Astrocyte (in vitro differentiated cells and primary cell): ENCODE measurements around the gene TRAP1. TPM values are rescaled to one million over a fixed set of nuclear protein-coding genes. Genes with fewer than 3 reads are reported as not detected.

Experiments used
- DNase-seq: peaks from one replicate; pipeline ENCODE4 v3.0.0-alpha.2; 2010; ENCODE audit warnings: low read depth
- FAIRE-seq: peaks from 2 replicates; lab custom pipeline; 2011; peaks lifted over from hg19 to GRCh38; lab: Jason Lieb, UNC
- H2AFZ ChIP-seq: 2 replicates; pipeline ENCODE4 v1.6.0; 2012; ENCODE audit warnings: low read depth, low read length, inconsistent platforms
- H3K27ac ChIP-seq: 2 replicates; pipeline ENCODE4 v1.5.1; 2011; ENCODE audit warnings: low read depth, low read length, inconsistent platforms
- H3K27me3 ChIP-seq: 2 replicates; pipeline ENCODE4 v1.6.0; 2011; ENCODE audit warnings: low read length, inconsistent platforms; ENCODE audit not compliant: insufficient read depth
- H3K36me3 ChIP-seq: 2 replicates; pipeline ENCODE4 v1.5.1; 2011; ENCODE audit warnings: low read length, inconsistent platforms; ENCODE audit not compliant: insufficient read depth
- H3K4me1 ChIP-seq: 2 replicates; pipeline ENCODE4 v1.5.1; 2011; ENCODE audit warnings: low read length, inconsistent platforms; ENCODE audit not compliant: insufficient read depth
- H3K4me2 ChIP-seq: 2 replicates; pipeline ENCODE4 v1.6.0; 2012; ENCODE audit warnings: low read length, inconsistent platforms
- H3K4me3 ChIP-seq: 2 replicates; pipeline ENCODE4 v1.5.1; 2011; ENCODE audit warnings: low read depth, mild to moderate bottlenecking, low read length, inconsistent platforms; ENCODE audit not compliant: insufficient read depth
- H3K79me2 ChIP-seq: 2 replicates; pipeline ENCODE4 v1.6.0; 2012; ENCODE audit warnings: mild to moderate bottlenecking, low read length, inconsistent platforms; ENCODE audit not compliant: insufficient read depth
- H3K9ac ChIP-seq: 2 replicates; pipeline ENCODE4 v1.6.0; 2012; ENCODE audit warnings: mild to moderate bottlenecking, low read length, inconsistent platforms
- H3K9me3 ChIP-seq: 2 replicates; pipeline ENCODE4 v1.5.1; 2012; ENCODE audit warnings: low read depth, mild to moderate bottlenecking, low read length, inconsistent platforms; ENCODE audit not compliant: insufficient read depth
- H4K20me1 ChIP-seq: 2 replicates; pipeline ENCODE4 v1.6.0; 2012; ENCODE audit warnings: low read length, inconsistent platforms; ENCODE audit not compliant: insufficient read depth
- H3K27ac Mint-ChIP-seq: one replicate; pipeline ENCODE4 v1.8.0; 2021; ENCODE audit warnings: mild to moderate bottlenecking, mixed read lengths; ENCODE audit not compliant: unreplicated experiment
- H3K27me3 Mint-ChIP-seq: one replicate; pipeline ENCODE4 v1.8.0; 2021; ENCODE audit warnings: low read depth, mixed read lengths; ENCODE audit not compliant: unreplicated experiment
- H3K36me3 Mint-ChIP-seq: one replicate; pipeline ENCODE4 v1.8.0; 2021; ENCODE audit warnings: low read depth, mixed read lengths; ENCODE audit not compliant: unreplicated experiment
- H3K4me1 Mint-ChIP-seq: one replicate; pipeline ENCODE4 v1.8.0; 2021; ENCODE audit warnings: low read depth, mixed read lengths; ENCODE audit not compliant: unreplicated experiment
- H3K4me3 Mint-ChIP-seq: one replicate; pipeline ENCODE4 v1.8.0; 2021; ENCODE audit warnings: mild to moderate bottlenecking, moderate library complexity, mixed read lengths; ENCODE audit not compliant: unreplicated experiment
- H3K9me3 Mint-ChIP-seq: one replicate; pipeline ENCODE4 v1.8.0; 2021; ENCODE audit warnings: mild to moderate bottlenecking, mixed read lengths; ENCODE audit not compliant: unreplicated experiment
- EZH2 ChIP-seq: IDR thresholded peaks from 2 replicates; pipeline ENCODE4 v1.6.1; 2012; ENCODE audit warnings: mild to moderate bottlenecking, low read length, inconsistent platforms; ENCODE audit not compliant: insufficient read depth
- total RNA-seq: library from RNA; stranded (reverse); gene quantifications from 2 replicates; pipeline ENCODE4 v1.2.1, GENCODE V29; 2021
- TF ChIP-seq, protein P1 (sequence below): IDR thresholded peaks from 2 replicates; pipeline ENCODE4 v1.5.1; 2011; ENCODE audit warnings: low read depth, mild to moderate bottlenecking, inconsistent platforms, low read length, moderate library complexity; ENCODE audit not compliant: insufficient read depth

Gene TRAP1
- total RNA-seq, 1 donor from 2014 or later, result 63.3 TPM

DNA sequence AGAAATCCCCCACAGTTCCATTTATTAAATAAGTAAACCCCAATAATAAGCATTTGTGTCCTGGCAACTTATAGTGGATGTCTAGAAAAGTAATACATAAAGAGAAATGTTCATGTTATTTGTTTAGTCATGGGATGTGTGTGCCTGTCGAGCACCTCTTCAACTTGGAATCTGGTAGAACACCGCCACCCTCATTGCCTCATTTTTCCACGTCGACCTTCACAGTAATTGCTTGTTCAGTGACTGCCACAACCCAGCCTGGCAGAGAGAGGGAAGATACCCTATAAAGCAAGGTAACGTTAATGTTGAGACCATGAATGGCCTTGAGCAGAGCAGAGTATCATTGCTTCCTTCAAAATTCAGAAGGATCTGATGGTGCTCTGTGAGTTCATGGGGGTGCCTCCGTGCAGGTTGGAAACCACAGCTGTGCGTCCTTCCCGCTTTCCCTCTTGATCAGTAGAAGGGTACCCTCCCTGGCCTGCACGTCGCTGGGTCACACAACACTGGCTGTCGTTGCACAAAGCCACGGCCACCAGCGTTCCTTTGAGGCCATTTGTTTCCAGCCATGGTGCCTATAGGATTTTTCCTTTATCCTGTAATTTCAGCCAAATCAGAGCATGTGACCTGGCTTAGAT lies 66.6 kb downstream of the TRAP1 start:
- no peaks in the 10 kb centered on the region for H3K9me3 Mint-ChIP-seq
- TF ChIP-seq, protein P1, sequence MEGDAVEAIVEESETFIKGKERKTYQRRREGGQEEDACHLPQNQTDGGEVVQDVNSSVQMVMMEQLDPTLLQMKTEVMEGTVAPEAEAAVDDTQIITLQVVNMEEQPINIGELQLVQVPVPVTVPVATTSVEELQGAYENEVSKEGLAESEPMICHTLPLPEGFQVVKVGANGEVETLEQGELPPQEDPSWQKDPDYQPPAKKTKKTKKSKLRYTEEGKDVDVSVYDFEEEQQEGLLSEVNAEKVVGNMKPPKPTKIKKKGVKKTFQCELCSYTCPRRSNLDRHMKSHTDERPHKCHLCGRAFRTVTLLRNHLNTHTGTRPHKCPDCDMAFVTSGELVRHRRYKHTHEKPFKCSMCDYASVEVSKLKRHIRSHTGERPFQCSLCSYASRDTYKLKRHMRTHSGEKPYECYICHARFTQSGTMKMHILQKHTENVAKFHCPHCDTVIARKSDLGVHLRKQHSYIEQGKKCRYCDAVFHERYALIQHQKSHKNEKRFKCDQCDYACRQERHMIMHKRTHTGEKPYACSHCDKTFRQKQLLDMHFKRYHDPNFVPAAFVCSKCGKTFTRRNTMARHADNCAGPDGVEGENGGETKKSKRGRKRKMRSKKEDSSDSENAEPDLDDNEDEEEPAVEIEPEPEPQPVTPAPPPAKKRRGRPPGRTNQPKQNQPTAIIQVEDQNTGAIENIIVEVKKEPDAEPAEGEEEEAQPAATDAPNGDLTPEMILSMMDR, result no peak
- no peak for TF ChIP-seq EZH2

DNA sequence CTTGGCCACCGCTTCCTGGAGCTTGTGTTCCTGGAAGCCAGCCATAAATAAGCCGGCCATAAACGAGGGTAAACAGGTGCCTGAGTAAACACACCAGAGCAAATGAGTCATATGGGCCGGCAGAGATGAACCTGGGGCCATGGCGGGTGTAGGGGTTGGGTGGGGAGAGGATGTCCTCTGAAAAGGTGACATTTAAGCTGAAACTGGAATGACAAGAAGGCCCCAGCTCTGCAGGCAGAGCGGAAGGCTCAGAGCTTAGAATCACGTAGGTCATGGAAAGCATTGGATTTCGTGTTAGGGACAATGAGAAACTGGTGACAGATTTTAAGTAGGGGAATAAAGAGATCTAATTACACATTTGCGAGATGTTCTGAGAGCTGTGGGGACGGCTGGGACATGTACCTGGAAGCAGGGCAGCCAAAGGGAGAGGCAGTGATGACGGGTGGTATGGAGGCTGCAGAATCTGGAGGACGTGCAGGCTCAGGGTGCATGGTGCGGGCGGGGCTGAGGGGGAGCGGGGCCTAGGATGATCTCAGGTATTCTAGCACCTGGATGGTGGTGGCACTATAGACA lies 70.9 kb downstream of the TRAP1 start:
- Histone ChIP-seq H4K20me1 (peaks cover 14% of the 10 kb centered on the region), H2AFZ (no peak overlapping the region), H3K36me3 (no peaks in the 10 kb centered on the region), H3K9me3 (no peaks in the 10 kb centered on the region), H3K4me3 (no peak overlapping the region), H3K79me2 (no peaks in the 10 kb centered on the region), H3K9ac (no peak overlapping the region), H3K27me3 (no peaks in the 10 kb centered on the region), H3K27ac (no peak overlapping the region), H3K4me1 (peaks cover 12% of the 10 kb centered on the region), H3K4me2 (no peak overlapping the region)
- no peaks in the 10 kb centered on the region for H3K27me3 Mint-ChIP-seq
- no peak overlapping the region for H3K27ac Mint-ChIP-seq
- FAIRE-seq (no peak), DNase-seq (no peak)
- no peak overlapping the region for H3K4me3 Mint-ChIP-seq
- H3K4me1 Mint-ChIP-seq, result peaks cover 27% of the 10 kb centered on the region
- no peak for TF ChIP-seq EZH2
- TF ChIP-seq, protein P1, result no peak
- H3K36me3 Mint-ChIP-seq, result peaks cover 9% of the 10 kb centered on the region
- H3K9me3 Mint-ChIP-seq, result no peaks in the 10 kb centered on the region

More for the DNA sequence above, 66.6 kb downstream of the TRAP1 start:
- H3K4me1 ChIP-seq, result no peaks in the 10 kb centered on the region
- no peak overlapping the region for H2AFZ ChIP-seq
- no peak overlapping the region for H3K4me3 Mint-ChIP-seq
- H4K20me1 ChIP-seq, result peaks cover 11% of the 10 kb centered on the region
- no peaks in the 10 kb centered on the region for H3K27me3 Mint-ChIP-seq
- H3K27me3 ChIP-seq, result no peaks in the 10 kb centered on the region
- H3K36me3 Mint-ChIP-seq, result peaks cover 10% of the 10 kb centered on the region
- H3K4me1 Mint-ChIP-seq, result peaks cover 6% of the 10 kb centered on the region
- no peaks in the 10 kb centered on the region for H3K79me2 ChIP-seq
- no peak overlapping the region for H3K27ac ChIP-seq
- no peak overlapping the region for H3K4me3 ChIP-seq
- FAIRE-seq (no peak), DNase-seq (no peak)
- no peaks in the 10 kb centered on the region for H3K9me3 ChIP-seq
- H3K4me2 ChIP-seq, result no peak overlapping the region
- no peak overlapping the region for H3K9ac ChIP-seq
- H3K27ac Mint-ChIP-seq, result peak overlapping the region; percentile 34
- peaks cover 3% of the 10 kb centered on the region for H3K36me3 ChIP-seq
